NB4 (cell line): ENCODE data around the gene KMT2C.
"Not testable (repeated sequence)": the region's sequence is repeated elsewhere in the genome, so short reads cannot be mapped to it uniquely, and the experiment has no call there.

ENCODE experiments used
- DNase-seq: peaks from one replicate; pipeline ENCODE4 v3.0.0; 2010; ENCODE audit warnings: low read depth
- H3K4me3 ChIP-seq: one replicate; pipeline ENCODE4 v1.5.1; 2011; ENCODE audit warnings: mild to moderate bottlenecking, low read depth, low read length, moderate library complexity
- CTCF ChIP-seq: IDR thresholded peaks from one replicate; pipeline ENCODE4 v1.5.1; 2012; ENCODE audit warnings: low read depth, low read length
- MAX ChIP-seq: IDR thresholded peaks from 2 replicates; pipeline ENCODE4 v1.6.1; 2011; ENCODE audit warnings: low read depth, low read length
- MYC ChIP-seq: IDR thresholded peaks from 2 replicates; pipeline ENCODE4 v1.6.1; 2011; ENCODE audit warnings: low read depth, low read length
- POLR2A ChIP-seq: IDR thresholded peaks from 2 replicates; pipeline ENCODE4 v1.6.1; 2011; ENCODE audit warnings: mild to moderate bottlenecking; ENCODE audit not compliant: insufficient read length; ENCODE audit errors: extremely low read depth

KMT2C gene

GRCh38 chr7:152430854-152431253 lies 4.9 kb downstream of the KMT2C start:
- DNase-seq, result no peak
- no peak overlapping the region for H3K4me3 ChIP-seq
- TF ChIP-seq CTCF, result no peak
- no peak for TF ChIP-seq MAX
- TF ChIP-seq POLR2A, result no peak
- no peak for TF ChIP-seq MYC

- H3K4me3 ChIP-seq, DNase-seq: not testable (repeated sequence)
Observed at GRCh38 chr7:152430118-152430517, 5.7 kb downstream of the KMT2C start.

- no peak for TF ChIP-seq CTCF
- TF ChIP-seq MYC, result no peak
- TF ChIP-seq POLR2A, result no peak
- no peak for TF ChIP-seq MAX
- H3K4me3 ChIP-seq, result no peak overlapping the region
- DNase-seq, result no peak
Observed at GRCh38 chr7:152424348-152425108, 11.3 kb downstream of the KMT2C start.

- no peak overlapping the region for H3K4me3 ChIP-seq
- TF ChIP-seq MAX, result no peak
- no peak for TF ChIP-seq CTCF
- no peak for TF ChIP-seq POLR2A
- no peak for TF ChIP-seq MYC
- DNase-seq, result no peak
Observed at GRCh38 chr7:152423991-152424347, 11.8 kb downstream of the KMT2C start.

GRCh38 chr7:152423171-152423570 lies 12.6 kb downstream of the KMT2C start:
- not testable (repeated sequence) for H3K4me3 ChIP-seq, DNase-seq

- not testable (repeated sequence) for H3K4me3 ChIP-seq, DNase-seq
Observed at GRCh38 chr7:152420950-152421349, 14.9 kb downstream of the KMT2C start.

GRCh38 chr7:152419473-152420429 lies 16.1 kb downstream of the KMT2C start:
- TF ChIP-seq MAX, result no peak
- no peak for TF ChIP-seq POLR2A
- TF ChIP-seq CTCF, result no peak
- TF ChIP-seq MYC, result no peak
- DNase-seq, result no peak
- no peak overlapping the region for H3K4me3 ChIP-seq
